Measurements from ENCODE around the gene MCF2L.

The MCF2L gene

DNA sequence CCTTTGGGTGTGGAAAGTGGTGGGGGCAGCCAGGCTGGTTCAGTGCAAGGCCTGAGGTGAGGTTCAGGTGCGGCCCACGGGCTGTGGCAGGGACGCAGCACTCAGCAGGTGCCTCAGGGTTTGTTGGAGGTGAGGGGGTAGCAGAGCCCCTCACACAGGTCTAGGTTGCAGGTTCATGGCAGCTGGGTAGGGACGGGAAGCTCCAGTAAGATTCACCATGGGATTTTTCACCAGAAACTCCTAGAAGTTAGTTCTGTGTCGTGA is 14.0 kb downstream of the MCF2L start:
- no peak for DNase-seq

GRCh38 chr13:112983428-112984196 is 14.6 kb downstream of the MCF2L start:
- no peak for DNase-seq

DNA sequence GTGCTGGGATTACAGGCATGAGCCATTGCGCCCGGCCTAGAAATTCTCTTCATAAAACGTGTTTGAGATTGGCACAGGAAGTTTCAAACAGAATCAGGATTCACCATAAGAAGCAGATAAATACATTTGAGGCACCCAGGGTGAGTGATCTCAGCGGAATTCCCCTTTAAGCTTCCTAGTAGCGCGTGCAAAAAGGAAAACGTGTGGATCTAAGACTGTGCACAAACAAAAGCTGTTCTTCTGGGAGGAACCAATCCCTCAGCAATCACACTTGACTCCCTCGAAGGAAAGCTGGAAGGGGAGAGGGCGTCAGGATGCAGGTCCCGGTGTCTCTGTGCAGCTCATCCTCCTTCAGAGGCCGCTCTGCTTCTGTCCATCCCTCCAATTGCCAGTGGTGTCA is 15.5 kb downstream of the MCF2L start:
- DNase-seq: no peak

- no peak for DNase-seq
These were observed 16.2 kb downstream of the MCF2L start for GRCh38 chr13:112984954-112985802.

DNA sequence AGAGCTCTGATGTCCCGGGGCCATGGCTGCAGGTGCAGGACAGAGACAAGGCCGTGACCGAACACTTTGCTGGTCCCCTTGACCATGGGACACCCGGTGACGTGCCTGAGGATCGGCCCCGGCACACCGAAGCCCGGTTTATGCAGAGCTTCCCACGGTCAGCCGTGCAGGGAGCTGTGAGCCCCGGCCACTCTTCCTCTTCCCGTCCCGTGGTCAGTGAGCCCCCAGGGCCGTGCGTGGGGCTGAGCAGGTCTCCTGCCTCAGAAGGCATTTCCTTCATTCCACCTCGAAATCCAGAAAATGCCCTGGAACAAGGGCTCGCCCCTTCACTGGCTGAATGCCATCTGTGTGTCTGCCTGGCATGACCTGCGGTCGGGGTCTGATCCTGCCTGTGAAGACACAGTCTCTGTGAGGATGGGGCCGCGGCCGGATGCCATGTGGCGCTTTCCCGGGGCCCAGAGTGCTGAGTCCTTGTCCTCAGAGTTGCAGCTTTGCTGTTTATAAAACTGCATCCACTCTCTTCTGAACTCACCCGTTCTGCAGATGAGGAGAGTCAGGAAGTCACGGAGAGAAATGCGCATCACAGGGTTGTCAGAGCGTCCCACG is 16.9 kb downstream of the MCF2L start:
- DNase-seq: no peak

DNA sequence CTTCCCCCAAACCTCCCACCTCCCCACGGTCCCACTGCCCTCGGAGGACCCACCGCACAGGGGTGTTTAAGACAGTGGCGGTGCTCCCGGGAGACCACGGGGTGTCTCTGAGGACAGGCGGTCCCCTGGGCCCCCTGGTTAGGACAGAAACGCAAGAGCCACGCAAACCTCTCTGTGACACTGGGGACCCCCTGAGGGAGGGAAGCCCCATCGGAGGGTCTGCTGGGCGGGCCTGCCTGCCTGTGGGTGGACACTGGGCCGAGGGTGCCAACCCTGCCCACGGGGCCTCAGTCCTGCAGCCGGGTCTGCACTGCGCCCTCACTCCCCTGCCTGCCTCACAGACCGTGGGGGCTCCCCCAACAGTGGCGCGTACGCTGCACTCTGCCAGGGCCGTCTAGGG is 17.5 kb downstream of the MCF2L start:
- no peak for DNase-seq

- no peak for DNase-seq
These were observed 18.1 kb downstream of the MCF2L start for GRCh38 chr13:112986946-112987681.

GRCh38 chr13:112987682-112988024 is 18.6 kb downstream of the MCF2L start:
- DNase-seq: no peak

GRCh38 chr13:112990783-112991182 is 21.8 kb downstream of the MCF2L start:
- DNase-seq: no peak

DNA sequence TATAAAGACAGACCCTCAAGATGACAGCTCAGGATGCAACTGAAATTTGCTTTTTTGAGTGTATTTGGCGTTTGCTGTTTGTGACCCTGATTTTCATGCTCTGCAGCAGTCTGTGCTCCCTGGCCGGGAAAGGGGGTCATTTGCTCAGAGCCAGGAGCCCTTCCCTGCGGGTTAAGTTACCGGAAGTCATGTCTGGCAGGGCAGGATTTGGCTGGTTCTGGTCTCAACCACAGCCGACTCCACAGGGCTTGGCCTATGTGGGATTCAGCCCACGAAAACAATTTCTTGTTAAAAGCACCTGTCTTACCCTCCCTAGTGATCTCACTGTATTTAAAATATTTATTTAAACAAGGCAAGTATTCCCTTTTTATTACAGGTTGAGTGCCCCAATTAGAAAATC is 22.6 kb downstream of the MCF2L start:
- DNase-seq: no peak

DNA sequence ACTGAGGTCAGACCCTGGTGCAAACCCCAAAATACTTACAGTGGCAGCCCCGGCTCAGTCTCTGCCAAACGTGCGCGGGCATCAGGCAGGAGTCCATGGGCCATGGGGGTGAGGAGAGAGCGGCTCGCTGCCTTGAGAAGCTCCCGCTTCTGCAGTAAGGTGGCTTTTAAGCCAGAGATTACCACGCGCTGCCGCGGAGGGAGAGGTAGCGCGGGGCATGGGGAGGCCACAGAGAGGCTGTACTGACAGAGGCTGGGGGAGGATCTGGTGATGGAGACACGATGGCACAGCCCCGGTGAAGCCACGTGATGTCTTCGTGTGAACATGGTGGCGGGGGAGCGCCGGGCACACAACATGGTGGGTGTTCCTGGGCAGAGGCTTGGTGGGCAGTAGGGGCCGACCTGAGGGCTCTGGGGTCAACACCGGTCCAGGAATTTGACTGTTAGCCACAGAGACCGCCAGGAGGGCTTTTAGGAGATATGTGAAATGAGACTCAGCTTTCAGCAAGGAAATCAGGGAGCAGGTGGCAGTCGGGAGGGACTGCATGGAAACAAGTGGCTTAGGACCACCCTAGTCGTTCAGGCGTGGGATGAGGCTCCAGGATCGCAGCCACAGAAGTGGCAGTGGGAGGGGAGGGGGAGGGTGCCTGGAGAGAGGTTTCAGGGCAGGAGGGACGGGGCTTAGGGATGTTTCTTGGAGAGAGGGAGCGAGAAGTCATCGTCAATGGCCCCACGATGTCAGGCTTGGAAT is 24.1 kb downstream of the MCF2L start:
- no peak for DNase-seq

DNA sequence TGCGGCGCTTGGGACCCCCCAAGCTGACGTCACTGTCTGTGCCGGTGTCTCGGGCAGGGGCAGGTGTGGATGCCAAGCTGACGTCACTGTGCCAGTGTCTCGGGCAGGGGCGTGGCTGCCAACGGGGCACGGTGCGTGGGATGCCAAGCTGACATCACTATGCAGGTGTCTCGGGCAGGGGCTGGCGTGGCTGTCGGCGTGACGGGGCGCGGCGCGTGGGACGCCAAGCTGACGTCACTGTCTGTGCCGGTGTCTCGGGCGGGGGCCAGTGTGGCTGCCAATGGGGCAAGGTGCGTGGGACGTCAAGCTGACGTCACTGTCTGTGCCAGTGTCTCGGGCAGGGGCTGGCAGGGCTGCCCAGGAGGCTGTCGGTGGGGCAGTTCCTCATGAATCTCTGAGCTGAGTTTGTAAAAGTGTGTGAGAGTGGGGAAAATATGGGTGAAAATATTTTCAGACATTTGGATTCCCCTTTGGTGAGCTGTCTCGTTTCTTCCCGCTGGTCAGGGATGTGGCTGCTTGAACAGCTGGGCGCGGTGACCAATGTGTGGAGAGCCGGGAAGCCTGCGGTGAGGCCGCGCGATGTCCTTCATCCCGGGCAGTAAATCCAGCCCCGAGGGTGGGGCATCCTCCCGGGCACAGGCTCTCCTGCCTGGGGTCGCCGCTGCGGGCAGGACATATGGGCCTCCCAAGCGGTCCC is 25.2 kb downstream of the MCF2L start:
- no peak for DNase-seq

DNA sequence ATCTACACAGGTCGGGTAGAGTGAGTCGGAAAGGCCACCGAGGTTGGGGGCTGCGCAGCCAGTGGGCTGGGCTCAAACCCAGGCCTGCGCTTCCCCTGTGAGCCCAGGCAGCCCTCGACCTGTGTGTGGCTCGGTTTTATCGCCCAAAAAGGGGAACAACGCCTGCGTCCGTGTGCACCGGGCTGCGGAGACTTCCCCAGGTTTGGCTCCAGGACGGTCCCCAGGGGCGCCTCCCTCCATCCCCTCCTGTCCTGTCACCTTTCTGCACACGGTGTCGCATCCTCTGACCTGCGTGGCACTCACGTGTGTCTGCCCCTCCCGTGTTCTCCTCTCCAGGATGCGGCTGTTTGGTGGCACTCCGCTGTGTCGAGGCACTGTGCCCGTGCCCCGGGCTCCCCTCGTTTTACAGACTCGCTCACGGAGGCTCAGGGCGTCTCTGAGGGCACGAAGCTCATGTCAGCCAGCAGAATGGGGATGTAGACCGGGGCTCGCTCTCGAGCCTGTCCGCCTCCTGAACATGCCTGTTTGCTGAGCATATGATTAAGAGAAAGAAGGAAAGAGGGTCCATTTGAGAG is 25.9 kb downstream of the MCF2L start:
- no peak for DNase-seq

- DNase-seq: no peak
These were observed 26.6 kb downstream of the MCF2L start for GRCh38 chr13:112995395-112996191.

GRCh38 chr13:112996671-112997091 is 27.7 kb downstream of the MCF2L start:
- DNase-seq: no peak

DNA sequence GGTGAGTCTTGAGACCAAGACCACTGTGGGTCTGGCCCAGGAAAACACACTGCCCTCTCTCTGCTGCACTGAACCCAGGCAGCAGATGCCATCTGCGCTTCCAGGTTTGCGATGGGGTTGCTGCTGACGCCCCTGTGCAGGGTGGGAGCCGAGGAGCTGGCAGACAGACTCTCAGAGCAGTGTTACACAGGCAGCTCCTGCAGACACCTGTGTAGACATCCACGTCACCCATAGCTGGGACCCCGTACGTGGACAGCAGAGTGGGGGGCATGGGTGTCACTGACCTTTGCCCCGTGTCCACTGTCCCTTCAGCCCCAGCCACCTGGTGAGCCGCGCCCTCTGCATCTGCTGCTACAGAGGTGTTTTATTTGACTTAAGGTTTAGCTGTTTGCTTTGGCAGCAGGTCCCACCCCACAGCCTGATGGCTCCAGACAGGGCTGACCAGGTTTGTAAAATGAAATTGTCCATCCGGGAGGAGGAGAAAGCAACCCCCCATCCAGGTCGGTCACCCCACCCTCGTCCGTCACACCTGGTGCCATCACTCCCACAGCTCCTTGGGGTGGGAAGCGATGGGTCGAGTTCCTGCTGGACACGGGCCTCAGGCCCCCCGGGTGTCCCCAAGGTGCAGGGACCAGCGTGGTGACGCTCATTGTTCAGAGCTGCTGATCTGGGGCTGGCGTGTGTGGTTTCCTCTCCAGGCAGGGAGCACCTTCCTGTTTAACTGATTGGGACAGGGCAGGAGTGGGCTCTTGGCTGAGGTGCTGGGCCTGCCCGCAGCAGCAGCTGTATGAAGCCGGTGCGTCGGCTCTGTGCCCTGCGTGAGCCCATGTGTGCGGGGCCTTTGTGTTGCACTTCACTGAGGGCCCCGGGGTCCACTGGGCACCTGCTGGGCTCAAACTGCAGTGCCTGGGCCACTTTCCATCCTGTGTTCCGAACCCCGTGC is 28.4 kb downstream of the MCF2L start:
- no peak for DNase-seq

- no peak for DNase-seq
These were observed 29.7 kb downstream of the MCF2L start for GRCh38 chr13:112998521-112999280.

GRCh38 chr13:112999414-113000177 is 30.6 kb downstream of the MCF2L start:
- DNase-seq: no peak

All from NCI-H1694 treated with DMSO at 0.1 percent for 48 hours (cell line).